WTC11 (cell line): ENCODE measurements around the gene CNP. TPM values are rescaled to one million over a fixed set of nuclear protein-coding genes. Genes with fewer than 3 reads are reported as not detected.
"Not testable (repeated sequence)": the region's sequence is repeated elsewhere in the genome, so short reads cannot be mapped to it uniquely, and the experiment has no call there.

Source experiments
- ATAC-seq: fragments of 200-7000 bp; cut with Tn5 transposase; 2 replicates; pipeline ENCODE4 v1.10.0; 2021; ENCODE audit warnings: mild to moderate bottlenecking, moderate library complexity
- CTCF ChIA-PET: fragments of 300-600 bp; sonication (Branson Sonifier 250); formaldehyde crosslinking; loops from one replicate; lab custom pipeline; 2021; ENCODE audit warnings: antibody characterized with exemption; lab: Charles Lee
- POLR2A ChIA-PET: fragments of 350-600 bp; sonication (Branson Sonifier 250); formaldehyde crosslinking; loops from one replicate; lab custom pipeline; 2021; ENCODE audit warnings: antibody characterized with exemption; lab: Charles Lee
- DNase-seq: peaks from one replicate; pipeline ENCODE4 v3.0.0; 2021; ENCODE audit warnings: low spot score
- H3K27ac Mint-ChIP-seq: 2 replicates; pipeline ENCODE4 v1.8.0; 2021; ENCODE audit warnings: mixed read lengths
- H3K27me3 Mint-ChIP-seq: 2 replicates; pipeline ENCODE4 v1.8.0; 2021; ENCODE audit warnings: low read depth, mild to moderate bottlenecking, moderate library complexity, mixed read lengths
- H3K36me3 Mint-ChIP-seq: 2 replicates; pipeline ENCODE4 v1.8.0; 2021; ENCODE audit warnings: mixed read lengths
- H3K4me1 Mint-ChIP-seq: 2 replicates; pipeline ENCODE4 v1.8.0; 2022; ENCODE audit warnings: mixed read lengths
- H3K4me3 Mint-ChIP-seq: 2 replicates; pipeline ENCODE4 v1.8.0; 2021; ENCODE audit warnings: mild to moderate bottlenecking, moderate library complexity, mixed read lengths
- H3K9me3 Mint-ChIP-seq: 2 replicates; pipeline ENCODE4 v1.8.0; 2021; ENCODE audit warnings: mixed read lengths
- ATF1 ChIP-seq: sonication (generic); formaldehyde crosslinking; IDR thresholded peaks from 2 replicates; pipeline ENCODE4 v1.8.1; 2023; ENCODE audit warnings: mild to moderate bottlenecking, moderate library complexity, missing genetic modification reagents
- CREB1 ChIP-seq: sonication (generic); formaldehyde crosslinking; IDR thresholded peaks from 2 replicates; pipeline ENCODE4 v1.8.0; 2023; ENCODE audit warnings: mild to moderate bottlenecking, missing genetic modification reagents
- CTCF ChIP-seq: fragments of 200-600 bp; IDR thresholded peaks from 2 replicates; pipeline ENCODE4 v1.8.0; 2022; ENCODE audit warnings: antibody characterized with exemption
- EMX1 ChIP-seq: fragments of 250-450 bp; sonication (Bioruptor Pico); IDR thresholded peaks from 2 replicates; pipeline ENCODE4 v1.8.0; 2021; ENCODE audit warnings: mild to moderate bottlenecking
- ERG ChIP-seq: fragments of 250-450 bp; sonication (Bioruptor Pico); IDR thresholded peaks from 2 replicates; pipeline ENCODE4 v1.8.0; 2021; ENCODE audit warnings: mild to moderate bottlenecking
- GABPB1 ChIP-seq: sonication (generic); formaldehyde crosslinking; IDR thresholded peaks from 2 replicates; pipeline ENCODE4 v1.8.1; 2023; ENCODE audit warnings: mild to moderate bottlenecking, missing genetic modification reagents
- NFYB ChIP-seq: sonication (generic); formaldehyde crosslinking; conservative IDR thresholded peaks from 2 replicates; pipeline ENCODE4 v1.8.0; 2022; ENCODE audit warnings: low read depth, missing genetic modification reagents
- OVOL2 ChIP-seq: fragments of 250-450 bp; sonication (Bioruptor Pico); IDR thresholded peaks from 2 replicates; pipeline ENCODE4 v1.9.0; 2021; ENCODE audit warnings: mild to moderate bottlenecking, borderline replicate concordance
- RELA ChIP-seq: sonication (generic); formaldehyde crosslinking; IDR thresholded peaks from 2 replicates; pipeline ENCODE4 v1.8.1; 2022; ENCODE audit warnings: missing genetic modification reagents, mild to moderate bottlenecking, borderline replicate concordance
- SP1 ChIP-seq: sonication (generic); formaldehyde crosslinking; conservative IDR thresholded peaks from 2 replicates; pipeline ENCODE4 v1.8.1; 2022; ENCODE audit warnings: missing genetic modification reagents
- ZMAT4 ChIP-seq: fragments of 250-450 bp; sonication (Bioruptor Pico); IDR thresholded peaks from 2 replicates; pipeline ENCODE4 v1.9.0; 2021; ENCODE audit warnings: mild to moderate bottlenecking
- ZNF263 ChIP-seq: sonication (generic); formaldehyde crosslinking; IDR thresholded peaks from 2 replicates; pipeline ENCODE4 v1.8.1; 2022; ENCODE audit warnings: low read depth, mild to moderate bottlenecking, moderate library complexity, missing genetic modification reagents
- ZNF671 ChIP-seq: fragments of 250-450 bp; sonication (Bioruptor Pico); IDR thresholded peaks from 2 replicates; pipeline ENCODE4 v1.8.0; 2021; ENCODE audit warnings: mild to moderate bottlenecking
- total RNA-seq: library from RNA; stranded (reverse); gene quantifications from 3 replicates; pipeline ENCODE4 v1.2.3, GENCODE V29; 2021

Gene CNP
- total RNA-seq, 1 experiment from 2014 or later, result 52.5 TPM

- CTCF ChIA-PET, result interaction anchor here (1.2 to 2.5 kb wide), 4 partner anchors 14 to 224 kb away, joined by 3 to 10 read pairs (median 5); partner anchors contain the start of gene JUP
- POLR2A ChIA-PET, result no interaction called here
- H3K4me3 Mint-ChIP-seq, result no peak overlapping the region
Measured at GRCh38 chr17:42010898-42011516, 44.4 kb downstream of the CNP start.

GRCh38 chr17:42012363-42012762 lies 45.8 kb downstream of the CNP start:
- ChIA-PET CTCF (interaction anchor here (0.8 to 2.5 kb wide), 6 partner anchors 13 to 226 kb away, joined by 3 to 10 read pairs (median 5); partner anchors contain the start of gene JUP), POLR2A (interaction anchor here (1.1 kb wide), 1 partner anchor 46 kb away, joined by 3 read pairs; no protein-coding TSS in a partner anchor)
- H3K4me3 Mint-ChIP-seq, result peak overlapping the region; percentile 37
- H3K27ac Mint-ChIP-seq, result peak overlapping the region; percentile 95
- not testable (repeated sequence) for DNase-seq, H3K27me3 Mint-ChIP-seq, H3K9me3 Mint-ChIP-seq
- peaks cover 51% of the 10 kb centered on the region for H3K4me1 Mint-ChIP-seq
- peaks cover 18% of the 10 kb centered on the region for H3K36me3 Mint-ChIP-seq
- peak; percentile 53 for ATAC-seq

More at GRCh38 chr17:42010898-42011516, 44.4 kb downstream of the CNP start:
- TF ChIP-seq NFYB (CRISPR knock-in tag), result 0 out of 2 replicates have a peak, but pooled peaks have one; percentile 18
- no peak for TF ChIP-seq ATF1 (CRISPR knock-in tag)
- TF ChIP-seq, all 79 proteins: peak for 1
- peak overlapping the region; percentile 95 for H3K27ac Mint-ChIP-seq
- no peaks in the 10 kb centered on the region for H3K9me3 Mint-ChIP-seq
- no peaks in the 10 kb centered on the region for H3K27me3 Mint-ChIP-seq
- ATAC-seq (peak; percentile 7; the same call in 1 of the 2 replicates), DNase-seq (no peak)
- peaks cover 47% of the 10 kb centered on the region for H3K4me1 Mint-ChIP-seq
- H3K36me3 Mint-ChIP-seq, result peaks cover 22% of the 10 kb centered on the region

- POLR2A ChIA-PET, ATAC-seq, DNase-seq, H3K4me3 Mint-ChIP-seq, H3K9me3 Mint-ChIP-seq, H3K27me3 Mint-ChIP-seq: not testable (repeated sequence)
- Mint-ChIP-seq H3K36me3 (peaks cover 18% of the 10 kb centered on the region), H3K27ac (peak overlapping the region; percentile 95), H3K4me1 (peaks cover 59% of the 10 kb centered on the region)
- CTCF ChIA-PET, result interaction anchor here (1.0 to 2.5 kb wide), 2 partner anchors 15 to 88 kb away, joined by 3 to 10 read pairs; no protein-coding TSS in a partner anchor
Measured at GRCh38 chr17:42013740-42014139, 47.1 kb downstream of the CNP start.

- peak overlapping the region; percentile 95 for H3K4me3 Mint-ChIP-seq
- H3K27ac Mint-ChIP-seq, result peak overlapping the region; percentile 100
- ChIA-PET POLR2A (interaction anchor here (0.9 to 3.1 kb wide), 5 partner anchors 8 to 205 kb away, joined by 3 to 13 read pairs (median 6); partner anchors contain the start of genes ODAD4 and P3H4), CTCF (interaction anchor here (0.6 to 6.8 kb wide), 6 partner anchors 10 to 230 kb away, joined by 3 to 108 read pairs (median 6); partner anchors contain the start of gene JUP)
- DNase-seq (no peak), ATAC-seq (no peak)
- TF ChIP-seq ZNF263 (CRISPR knock-in tag) (no peak), CTCF (no peak), ZNF671 (no peak), RELA (CRISPR knock-in tag) (no peak), CREB1 (CRISPR knock-in tag) (no peak), EMX1 (CRISPR knock-in tag) (no peak), SP1 (CRISPR knock-in tag) (no peak), OVOL2 (CRISPR knock-in tag) (no peak), ZMAT4 (CRISPR knock-in tag) (no peak), GABPB1 (CRISPR knock-in tag) (no peak), ERG (CRISPR knock-in tag) (no peak)
- peaks cover 60% of the 10 kb centered on the region for H3K4me1 Mint-ChIP-seq
- peaks cover 6% of the 10 kb centered on the region for H3K36me3 Mint-ChIP-seq
- H3K27me3 Mint-ChIP-seq, result no peaks in the 10 kb centered on the region
- H3K9me3 Mint-ChIP-seq, result 0 out of 2 replicates have a peak, but pooled peaks cover 4% of the 10 kb centered on the region
Measured at GRCh38 chr17:42016411-42016831, 49.8 kb downstream of the CNP start.
